Measurements from ENCODE around the gene ADISSP. TPM values are rescaled to one million over a fixed set of nuclear protein-coding genes. Genes with fewer than 3 reads are reported as not detected.

The ADISSP gene
- total and polyA plus RNA-seq, 2 experiments from 2014 or later, result 24.1 to 38.5 TPM

DNA sequence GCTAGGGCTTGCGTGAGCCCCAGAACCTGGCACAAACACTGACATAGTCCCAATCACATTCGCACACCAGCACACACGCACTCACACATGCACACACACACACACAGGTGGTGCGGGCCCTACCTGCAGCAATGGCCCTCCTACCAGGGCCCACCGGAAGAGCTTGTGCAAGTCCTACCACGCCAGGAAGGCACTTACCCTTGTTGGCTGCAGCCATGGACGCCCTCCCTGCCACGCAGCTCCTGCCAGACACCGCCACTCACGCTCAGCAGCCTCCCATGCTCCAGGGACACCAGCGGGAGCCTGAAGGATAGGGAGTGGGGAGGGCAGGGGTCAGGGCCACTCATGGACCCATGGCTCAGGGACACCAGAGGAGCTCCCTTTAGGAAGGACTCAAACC, 7.7 kb downstream of the ADISSP start:
- H3K27ac ChIP-seq, result no peak overlapping the region
- H3K4me3 ChIP-seq, result no peak overlapping the region
- no peaks in the 10 kb centered on the region for H3K27me3 ChIP-seq
- no peaks in the 10 kb centered on the region for H3K36me3 ChIP-seq
- DNase-seq (ENCODE audit: low read depth in 1 of 2, low spot score in 1 of 2), result no peak
- no peaks in the 10 kb centered on the region for H3K9me3 ChIP-seq (ENCODE audit: low read depth)
- H3K4me1 ChIP-seq (ENCODE audit: low read depth), result no peaks in the 10 kb centered on the region
- TF ChIP-seq, protein P1, sequence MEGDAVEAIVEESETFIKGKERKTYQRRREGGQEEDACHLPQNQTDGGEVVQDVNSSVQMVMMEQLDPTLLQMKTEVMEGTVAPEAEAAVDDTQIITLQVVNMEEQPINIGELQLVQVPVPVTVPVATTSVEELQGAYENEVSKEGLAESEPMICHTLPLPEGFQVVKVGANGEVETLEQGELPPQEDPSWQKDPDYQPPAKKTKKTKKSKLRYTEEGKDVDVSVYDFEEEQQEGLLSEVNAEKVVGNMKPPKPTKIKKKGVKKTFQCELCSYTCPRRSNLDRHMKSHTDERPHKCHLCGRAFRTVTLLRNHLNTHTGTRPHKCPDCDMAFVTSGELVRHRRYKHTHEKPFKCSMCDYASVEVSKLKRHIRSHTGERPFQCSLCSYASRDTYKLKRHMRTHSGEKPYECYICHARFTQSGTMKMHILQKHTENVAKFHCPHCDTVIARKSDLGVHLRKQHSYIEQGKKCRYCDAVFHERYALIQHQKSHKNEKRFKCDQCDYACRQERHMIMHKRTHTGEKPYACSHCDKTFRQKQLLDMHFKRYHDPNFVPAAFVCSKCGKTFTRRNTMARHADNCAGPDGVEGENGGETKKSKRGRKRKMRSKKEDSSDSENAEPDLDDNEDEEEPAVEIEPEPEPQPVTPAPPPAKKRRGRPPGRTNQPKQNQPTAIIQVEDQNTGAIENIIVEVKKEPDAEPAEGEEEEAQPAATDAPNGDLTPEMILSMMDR (IDR thresholded peaks at IDR 0.05; ENCODE audit: low read depth, low read length), result no peak

DNA sequence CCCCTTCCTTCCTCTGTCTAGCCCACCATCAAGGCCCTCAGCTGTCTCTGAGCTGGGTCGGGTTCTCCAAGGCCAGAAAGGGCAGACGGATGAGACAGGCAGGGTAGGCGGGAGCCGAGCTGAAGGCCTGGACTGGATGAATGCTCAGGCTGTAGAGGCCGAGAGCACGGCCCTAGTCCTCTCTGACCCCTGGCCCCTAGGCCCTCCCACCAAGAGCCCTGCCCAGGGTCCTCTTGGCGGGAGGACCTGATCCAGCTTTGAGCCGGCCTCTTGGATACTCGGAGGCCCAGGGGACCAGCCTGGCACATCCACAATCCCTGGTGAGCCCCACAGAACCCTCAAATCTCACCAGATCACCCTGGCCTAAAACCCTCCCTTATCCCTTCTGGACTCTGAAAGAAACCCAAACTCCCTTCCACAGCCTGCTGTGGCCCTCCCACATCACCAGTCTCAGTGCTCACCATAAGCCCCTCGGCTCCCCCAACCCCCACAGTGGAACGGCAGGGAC, 8.2 kb downstream of the ADISSP start:
- H3K27me3 ChIP-seq, result no peaks in the 10 kb centered on the region
- DNase-seq (ENCODE audit: low read depth in 1 of 2, low spot score in 1 of 2), result no peak
- no peaks in the 10 kb centered on the region for H3K4me1 ChIP-seq (ENCODE audit: low read depth)
- TF ChIP-seq, protein P1 (IDR thresholded peaks at IDR 0.05; ENCODE audit: low read depth, low read length), result no peak
- H3K27ac ChIP-seq, result no peak overlapping the region
- no peaks in the 10 kb centered on the region for H3K9me3 ChIP-seq (ENCODE audit: low read depth)
- H3K4me3 ChIP-seq, result no peak overlapping the region
- H3K36me3 ChIP-seq, result no peaks in the 10 kb centered on the region

DNA sequence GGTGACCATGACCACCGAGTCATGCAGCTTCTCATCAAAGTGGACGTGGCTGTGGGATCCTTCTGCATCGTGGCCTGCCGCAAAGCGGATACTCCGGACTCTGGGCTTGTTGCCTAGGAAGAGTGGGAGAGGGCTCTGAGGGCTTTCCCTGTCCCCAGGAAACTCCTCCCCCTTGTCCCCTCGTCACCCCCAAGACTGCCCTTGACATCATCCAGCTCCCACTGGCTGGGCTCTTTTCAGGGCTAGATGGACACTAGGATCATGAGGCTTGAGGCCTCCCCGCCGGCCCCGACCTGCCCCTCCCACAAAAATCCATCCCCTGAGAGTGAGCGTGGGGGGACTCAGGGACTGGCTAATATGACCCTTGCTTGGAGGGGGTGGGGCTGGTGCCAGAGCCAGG, 9.0 kb downstream of the ADISSP start:
- no peak for DNase-seq (ENCODE audit: low read depth in 1 of 2, low spot score in 1 of 2)
- Histone ChIP-seq H3K4me1 (ENCODE audit: low read depth) (no peaks in the 10 kb centered on the region), H3K27me3 (no peaks in the 10 kb centered on the region), H3K9me3 (ENCODE audit: low read depth) (no peaks in the 10 kb centered on the region), H3K27ac (no peak overlapping the region), H3K36me3 (no peaks in the 10 kb centered on the region), H3K4me3 (no peak overlapping the region)
- TF ChIP-seq, protein P1 (IDR thresholded peaks at IDR 0.05; ENCODE audit: low read depth, low read length), result no peak

DNA sequence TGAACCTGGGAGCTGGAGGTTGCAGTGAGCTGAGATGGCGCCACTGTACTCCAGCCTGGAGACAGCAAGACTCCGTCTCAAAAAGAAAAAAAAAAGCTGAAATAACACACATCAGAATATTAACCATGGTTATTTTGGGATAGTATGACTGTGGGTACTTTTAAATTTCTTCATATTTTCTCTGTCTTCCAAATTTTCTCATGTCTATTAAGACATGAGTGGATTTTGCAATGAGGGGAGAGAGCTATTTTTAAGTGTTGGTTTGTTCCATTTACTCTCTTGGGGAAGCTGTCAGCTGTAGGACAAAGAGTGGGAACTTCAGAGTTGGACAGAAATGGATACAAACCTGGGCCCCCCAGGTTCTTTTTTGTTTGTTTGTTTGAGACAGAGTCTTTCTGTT, 10.3 kb downstream of the ADISSP start:
- peaks cover 7% of the 10 kb centered on the region for H3K27me3 ChIP-seq
- H3K36me3 ChIP-seq, result no peaks in the 10 kb centered on the region
- no peak for DNase-seq (ENCODE audit: low read depth in 1 of 2, low spot score in 1 of 2)
- H3K9me3 ChIP-seq (ENCODE audit: low read depth), result no peaks in the 10 kb centered on the region
- H3K4me1 ChIP-seq (ENCODE audit: low read depth), result no peaks in the 10 kb centered on the region
- no peak overlapping the region for H3K27ac ChIP-seq
- H3K4me3 ChIP-seq, result no peak overlapping the region
- TF ChIP-seq, protein P1 (IDR thresholded peaks at IDR 0.05; ENCODE audit: low read depth, low read length), result no peak

- H3K4me1 ChIP-seq (ENCODE audit: low read depth), result no peaks in the 10 kb centered on the region
- peaks cover 20% of the 10 kb centered on the region for H3K27me3 ChIP-seq
- no peaks in the 10 kb centered on the region for H3K9me3 ChIP-seq (ENCODE audit: low read depth)
- H3K4me3 ChIP-seq, result no peak overlapping the region
- H3K27ac ChIP-seq, result no peak overlapping the region
- H3K36me3 ChIP-seq, result no peaks in the 10 kb centered on the region
- no peak for DNase-seq (ENCODE audit: low read depth in 1 of 2, low spot score in 1 of 2)
- TF ChIP-seq, protein P1 (IDR thresholded peaks at IDR 0.05; ENCODE audit: low read depth, low read length), result no peak
Measured at GRCh38 chr20:3755814-3756480, 11.6 kb downstream of the ADISSP start.

Data from cardiac muscle cell (in vitro differentiated cells and primary cell).